Endothelial cell of umbilical vein (primary cell): ENCODE data around the gene C2CD5. TPM values are rescaled to one million over a fixed set of nuclear protein-coding genes. Genes with fewer than 3 reads are reported as not detected.

ENCODE experiments used
- BruUV-seq: library from RNA; stranded (reverse); fragments of 400-500 nt; replicated peaks from 2 replicates; lab custom pipeline; 2021; lab: Mats Ljungman, UMichigan
- CTCF ChIA-PET: fragments of 300-600, 350-600 bp; sonication (Branson Sonifier 250); formaldehyde crosslinking; loops from one replicate; lab custom pipeline; 2021; ENCODE audit warnings: antibody characterized with exemption, inconsistent platforms; lab: Charles Lee
- POLR2A ChIA-PET: fragments of 300-600, 350-600 bp; sonication (Branson Sonifier 250); formaldehyde crosslinking; loops from one replicate; lab custom pipeline; 2021; ENCODE audit warnings: antibody characterized with exemption, inconsistent platforms; lab: Charles Lee
- DNase-seq: peaks from one replicate; pipeline ENCODE4 v3.0.0-alpha.2; 2011; ENCODE audit warnings: low read depth, low spot score
- FAIRE-seq: peaks from 2 replicates; lab custom pipeline; 2011; peaks lifted over from hg19 to GRCh38; lab: Jason Lieb, UNC
- H2AFZ ChIP-seq: 2 replicates; pipeline ENCODE4 v1.6.0; 2012; ENCODE audit warnings: low read depth, low read length, control low read depth, inconsistent platforms
- H3K27ac ChIP-seq: 2 replicates; pipeline ENCODE4 v1.5.1; 2011; ENCODE audit warnings: low read depth, mild to moderate bottlenecking, control low read depth, low read length, moderate library complexity; ENCODE audit not compliant: insufficient read depth
- H3K27me3 ChIP-seq, 2 experiments: 2 replicates each; pipeline versions ENCODE4 v1.6.0 to v1.6.1; 2011; ENCODE audit warnings: low read length in 2 of 2, mixed read lengths in 1 of 2; ENCODE audit not compliant: control insufficient read depth in 2 of 2, insufficient read depth in 2 of 2
- H3K36me3 ChIP-seq, 2 experiments: 2 replicates in 1 of 2; 3 replicates in 1 of 2; pipeline ENCODE4 v1.5.1; 2011; ENCODE audit warnings: low read length in 2 of 2, mild to moderate bottlenecking in 1 of 2, moderate library complexity in 1 of 2; ENCODE audit not compliant: control insufficient read depth in 2 of 2, insufficient read depth in 2 of 2; ENCODE audit errors: extremely low read depth in 1 of 2
- H3K4me1 ChIP-seq: 3 replicates; pipeline ENCODE4 v1.5.1; 2011; ENCODE audit warnings: mild to moderate bottlenecking, low read length; ENCODE audit not compliant: control insufficient read depth, insufficient read depth; ENCODE audit errors: extremely low read depth
- H3K4me2 ChIP-seq: 2 replicates; pipeline ENCODE4 v1.6.1; 2011; ENCODE audit warnings: low read length, control low read depth, mixed read lengths; ENCODE audit not compliant: insufficient read depth
- H3K4me3 ChIP-seq, 3 experiments: fragments of 200-600 bp in 1 of 3; sonication (generic), shearing (Covaris generic) in 1 of 3; replicated peaks in 1 of 3; 2 replicates each; pipeline ENCODE4 v1.5.1; 2011 to 2016; ENCODE audit warnings: control low read depth in 3 of 3, low read length in 3 of 3, mild to moderate bottlenecking in 2 of 3, inconsistent platforms in 1 of 3, low read depth in 1 of 3, moderate library complexity in 1 of 3; ENCODE audit not compliant: insufficient read depth in 1 of 3
- H3K79me2 ChIP-seq: 2 replicates; pipeline ENCODE4 v1.6.0; 2012; ENCODE audit warnings: low read length, inconsistent platforms; ENCODE audit not compliant: control insufficient read depth, insufficient read depth
- H3K9ac ChIP-seq: replicated peaks from 2 replicates; pipeline ENCODE3; 2011; ENCODE audit warnings: low read length, control low read depth; ENCODE audit not compliant: insufficient read depth; ENCODE audit errors: extremely low read depth
- H3K9me1 ChIP-seq: replicated peaks from 3 replicates; pipeline ENCODE4 v1.6.0; 2011; ENCODE audit warnings: mild to moderate bottlenecking, low read length; ENCODE audit not compliant: control insufficient read depth, insufficient read depth; ENCODE audit errors: extremely low read depth
- H3K9me3 ChIP-seq: replicated peaks from 2 replicates; pipeline ENCODE4 v1.5.1; 2012; ENCODE audit warnings: low read length, inconsistent platforms; ENCODE audit not compliant: control insufficient read depth, insufficient read depth
- H4K20me1 ChIP-seq: replicated peaks from 2 replicates; pipeline ENCODE3; 2011; ENCODE audit warnings: mild to moderate bottlenecking, low read length; ENCODE audit not compliant: control insufficient read depth, insufficient read depth; ENCODE audit errors: extremely low read depth
- EZH2 ChIP-seq: IDR thresholded peaks from 2 replicates; pipeline ENCODE4 v1.6.1; 2012; ENCODE audit warnings: borderline replicate concordance, low read depth, mild to moderate bottlenecking, moderate library complexity, low read length, inconsistent platforms; ENCODE audit not compliant: severe bottlenecking
- FOS ChIP-seq: IDR thresholded peaks from 2 replicates; pipeline ENCODE4 v1.6.1; 2011; ENCODE audit warnings: mild to moderate bottlenecking, low read length, moderate library complexity, borderline replicate concordance; ENCODE audit not compliant: insufficient read depth
- GATA2 ChIP-seq: IDR thresholded peaks from 2 replicates; pipeline ENCODE4 v1.7.0; 2011; ENCODE audit warnings: low read depth, mild to moderate bottlenecking, moderate library complexity, mixed read lengths, low read length; ENCODE audit not compliant: insufficient read length, insufficient read depth
- JUN ChIP-seq: IDR thresholded peaks from 2 replicates; pipeline ENCODE4 v1.6.1; 2011; ENCODE audit warnings: borderline replicate concordance, low read depth; ENCODE audit not compliant: insufficient read length, insufficient read depth
- MYC ChIP-seq: IDR thresholded peaks from one replicate; pipeline ENCODE4 v1.6.1; 2011; ENCODE audit warnings: mild to moderate bottlenecking, low read depth, low read length
- POLR2A ChIP-seq: IDR thresholded peaks from 2 replicates; pipeline ENCODE4 v1.6.1; 2012; ENCODE audit warnings: low read depth, mild to moderate bottlenecking, control low read depth, low read length
- POLR2AphosphoS5 ChIP-seq: IDR thresholded peaks from 2 replicates; pipeline ENCODE4 v1.6.1; 2012; ENCODE audit warnings: low read depth, mild to moderate bottlenecking, control low read depth, low read length, moderate library complexity; ENCODE audit not compliant: insufficient read depth
- dilution Hi-C: fragments of 300-500 bp; cut with MboI; formaldehyde crosslinking; loops from one replicate; pipeline ENCODE4 v1.15.0; 2019; ENCODE audit warnings: low sequenced_read_pairs; ENCODE audit not compliant: extremely low pct_ligation_motif_present
- intact Hi-C: fragments of 100-400 bp; cut with micrococcal nuclease; formaldehyde crosslinking; loops from one replicate; pipeline ENCODE4 v1.10.0; 2022
- polyA plus RNA-seq, 4 experiments: library from polyadenylated mRNA; depleted of rRNA in 3 of 4; stranded (reverse) in 3 of 4; unstranded in 1 of 4; fragments of >200 nt; gene quantifications; 2 replicates each; pipeline versions ENCODE4 v1.2.1 to v1.2.3, GENCODE V29; 2011 to 2012; ENCODE audit warnings: missing spikeins in 1 of 4
- total RNA-seq: library from RNA; stranded (reverse); gene quantifications from 2 replicates; pipeline ENCODE4 v1.2.3, GENCODE V29; 2021
- TF ChIP-seq, protein P1 (sequence below), 2 donors: IDR thresholded peaks; 1 replicate in 1 of 2; 2 replicates in 1 of 2; pipeline ENCODE4 v1.5.1; 2011; ENCODE audit warnings: low read length in 2 of 2, mild to moderate bottlenecking in 2 of 2, moderate library complexity in 2 of 2, control low read depth in 1 of 2, inconsistent platforms in 1 of 2, low read depth in 1 of 2; ENCODE audit not compliant: insufficient read depth in 1 of 2; ENCODE audit errors: extremely low read depth in 1 of 2
- TF ChIP-seq, protein P2 (sequence below): IDR thresholded peaks from 2 replicates; pipeline ENCODE4 v1.6.1; 2011; ENCODE audit not compliant: insufficient read depth, insufficient read length

Gene C2CD5
- total and polyA plus RNA-seq, 2 donors (not counting 3 experiments of a cell fraction or from before 2014, with no cell fraction given): 12.9 to 32.9 TPM

DNA sequence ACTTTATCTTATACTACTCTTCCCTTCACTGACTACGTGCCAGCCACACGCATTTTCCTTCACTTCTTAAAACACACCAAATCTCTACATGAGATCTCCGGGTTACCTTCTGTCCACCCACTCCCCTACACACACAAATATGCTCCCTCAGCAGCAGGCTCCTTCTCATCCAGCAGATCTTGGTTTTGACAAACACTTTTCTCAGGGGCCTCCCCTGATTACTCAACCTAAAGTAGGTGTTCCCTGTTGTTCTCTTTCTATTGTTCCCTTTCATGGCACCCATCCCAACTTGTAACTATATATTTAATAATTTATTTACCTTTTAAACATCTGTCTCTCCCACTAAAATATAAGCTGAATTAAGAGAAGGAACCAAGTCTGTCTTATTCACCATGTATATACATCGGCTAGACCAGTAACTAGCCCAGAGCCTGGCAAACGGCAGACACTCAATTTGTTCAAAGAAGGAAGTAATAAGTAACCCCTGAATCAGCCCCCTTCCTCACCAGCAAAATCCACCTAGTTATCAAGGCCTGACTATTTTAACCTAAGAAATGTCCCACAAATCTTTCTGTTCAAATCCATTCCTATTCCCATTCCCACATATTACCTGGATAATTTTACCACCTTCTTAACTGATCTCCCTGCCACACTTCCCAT is 2.7 kb downstream of the C2CD5 start:
- dilution Hi-C loops (no loop called here), intact Hi-C loops (loop anchor here (5.0 to 10.0 kb wide), 3 partner anchors 64 to 494 kb away; partner anchors contain the start of gene CMAS)
- Histone ChIP-seq H3K4me3 (no peak overlapping the region), H3K27me3 (no peaks in the 10 kb centered on the region), H3K9ac (no peak overlapping the region), H3K27ac (no peak overlapping the region), H3K4me1 (peaks cover 17% of the 10 kb centered on the region), H2AFZ (no peak overlapping the region), H3K4me2 (no peak overlapping the region), H4K20me1 (no peaks in the 10 kb centered on the region), H3K9me1 (no peaks in the 10 kb centered on the region), H3K9me3 (no peaks in the 10 kb centered on the region), H3K79me2 (peaks cover 6% of the 10 kb centered on the region), H3K36me3 (no peaks in the 10 kb centered on the region)
- BruUV-seq: no TSS peak
- no peak for FAIRE-seq
- DNase-seq: no peak
- POLR2A ChIA-PET: no interaction called here
- CTCF ChIA-PET: interaction anchor here (0.7 kb wide), 1 partner anchor 12 kb away, joined by 3 read pairs; no protein-coding TSS in a partner anchor
- no peak for TF ChIP-seq FOS
- no peak for TF ChIP-seq EZH2
- TF ChIP-seq, protein P1, sequence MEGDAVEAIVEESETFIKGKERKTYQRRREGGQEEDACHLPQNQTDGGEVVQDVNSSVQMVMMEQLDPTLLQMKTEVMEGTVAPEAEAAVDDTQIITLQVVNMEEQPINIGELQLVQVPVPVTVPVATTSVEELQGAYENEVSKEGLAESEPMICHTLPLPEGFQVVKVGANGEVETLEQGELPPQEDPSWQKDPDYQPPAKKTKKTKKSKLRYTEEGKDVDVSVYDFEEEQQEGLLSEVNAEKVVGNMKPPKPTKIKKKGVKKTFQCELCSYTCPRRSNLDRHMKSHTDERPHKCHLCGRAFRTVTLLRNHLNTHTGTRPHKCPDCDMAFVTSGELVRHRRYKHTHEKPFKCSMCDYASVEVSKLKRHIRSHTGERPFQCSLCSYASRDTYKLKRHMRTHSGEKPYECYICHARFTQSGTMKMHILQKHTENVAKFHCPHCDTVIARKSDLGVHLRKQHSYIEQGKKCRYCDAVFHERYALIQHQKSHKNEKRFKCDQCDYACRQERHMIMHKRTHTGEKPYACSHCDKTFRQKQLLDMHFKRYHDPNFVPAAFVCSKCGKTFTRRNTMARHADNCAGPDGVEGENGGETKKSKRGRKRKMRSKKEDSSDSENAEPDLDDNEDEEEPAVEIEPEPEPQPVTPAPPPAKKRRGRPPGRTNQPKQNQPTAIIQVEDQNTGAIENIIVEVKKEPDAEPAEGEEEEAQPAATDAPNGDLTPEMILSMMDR (IDR thresholded peaks at IDR 0.05; ENCODE audit: extremely low read depth in 1 of 2, insufficient read depth in 1 of 2, low read depth in 1 of 2, low read length in 2 of 2): no peak
- no peak for TF ChIP-seq MYC
- no peak for TF ChIP-seq JUN
- no peak for TF ChIP-seq POLR2AphosphoS5
- no peak for TF ChIP-seq POLR2A
- TF ChIP-seq, protein P2, sequence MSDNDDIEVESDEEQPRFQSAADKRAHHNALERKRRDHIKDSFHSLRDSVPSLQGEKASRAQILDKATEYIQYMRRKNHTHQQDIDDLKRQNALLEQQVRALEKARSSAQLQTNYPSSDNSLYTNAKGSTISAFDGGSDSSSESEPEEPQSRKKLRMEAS: no peak
- no peak for TF ChIP-seq GATA2
